ENCODE data around the gene CCDC85A. TPM values are rescaled to one million over a fixed set of nuclear protein-coding genes. Genes with fewer than 3 reads are reported as not detected.

The CCDC85A gene
- polyA plus RNA-seq, 1 experiment, result 4.2 TPM

DNA sequence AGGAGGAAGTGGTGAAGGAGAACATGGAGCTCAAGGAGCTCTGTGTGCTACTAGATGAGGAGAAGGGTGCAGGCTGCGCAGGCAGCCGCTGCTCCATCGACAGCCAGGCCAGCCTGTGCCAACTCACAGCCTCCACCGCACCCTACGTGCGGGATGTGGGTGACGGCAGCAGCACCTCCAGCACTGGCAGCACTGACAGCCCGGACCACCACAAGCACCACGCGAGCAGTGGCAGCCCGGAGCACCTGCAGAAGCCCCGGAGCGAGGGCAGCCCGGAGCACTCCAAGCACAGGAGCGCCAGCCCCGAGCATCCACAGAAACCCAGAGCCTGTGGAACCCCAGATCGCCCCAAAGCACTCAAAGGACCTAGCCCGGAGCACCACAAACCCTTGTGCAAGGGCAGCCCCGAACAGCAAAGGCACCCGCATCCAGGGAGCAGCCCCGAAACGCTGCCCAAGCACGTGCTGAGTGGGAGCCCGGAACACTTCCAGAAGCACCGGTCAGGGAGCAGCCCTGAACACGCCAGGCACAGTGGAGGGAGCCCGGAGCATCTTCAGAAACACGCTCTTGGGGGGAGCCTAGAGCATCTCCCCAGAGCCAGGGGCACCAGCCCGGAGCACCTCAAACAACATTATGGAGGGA is 9.0 kb downstream of the CCDC85A start:
- no peak for DNase-seq (ENCODE audit: low read depth)
- Histone ChIP-seq H3K4me3 (ENCODE audit: low read depth, low read length) (no peak overlapping the region), H3K36me3 (ENCODE audit: control insufficient read depth, insufficient read depth, low read length) (0 out of 2 replicates have a peak, but pooled peaks cover 1% of the 10 kb centered on the region), H3K27me3 (ENCODE audit: control insufficient read depth, insufficient read depth, low read length) (no peaks in the 10 kb centered on the region)
- POLR2A ChIA-PET, result no interaction called here
- TF ChIP-seq, protein P1, sequence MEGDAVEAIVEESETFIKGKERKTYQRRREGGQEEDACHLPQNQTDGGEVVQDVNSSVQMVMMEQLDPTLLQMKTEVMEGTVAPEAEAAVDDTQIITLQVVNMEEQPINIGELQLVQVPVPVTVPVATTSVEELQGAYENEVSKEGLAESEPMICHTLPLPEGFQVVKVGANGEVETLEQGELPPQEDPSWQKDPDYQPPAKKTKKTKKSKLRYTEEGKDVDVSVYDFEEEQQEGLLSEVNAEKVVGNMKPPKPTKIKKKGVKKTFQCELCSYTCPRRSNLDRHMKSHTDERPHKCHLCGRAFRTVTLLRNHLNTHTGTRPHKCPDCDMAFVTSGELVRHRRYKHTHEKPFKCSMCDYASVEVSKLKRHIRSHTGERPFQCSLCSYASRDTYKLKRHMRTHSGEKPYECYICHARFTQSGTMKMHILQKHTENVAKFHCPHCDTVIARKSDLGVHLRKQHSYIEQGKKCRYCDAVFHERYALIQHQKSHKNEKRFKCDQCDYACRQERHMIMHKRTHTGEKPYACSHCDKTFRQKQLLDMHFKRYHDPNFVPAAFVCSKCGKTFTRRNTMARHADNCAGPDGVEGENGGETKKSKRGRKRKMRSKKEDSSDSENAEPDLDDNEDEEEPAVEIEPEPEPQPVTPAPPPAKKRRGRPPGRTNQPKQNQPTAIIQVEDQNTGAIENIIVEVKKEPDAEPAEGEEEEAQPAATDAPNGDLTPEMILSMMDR (IDR thresholded peaks at IDR 0.05; ENCODE audit: insufficient read depth, low read depth, low read length), result no peak
- CTCF ChIA-PET, result interaction anchor here (1.7 to 1.8 kb wide), 2 partner anchors 9 to 558 kb away, joined by 4 to 6 read pairs; partner anchors contain the start of gene CCDC85A

DNA sequence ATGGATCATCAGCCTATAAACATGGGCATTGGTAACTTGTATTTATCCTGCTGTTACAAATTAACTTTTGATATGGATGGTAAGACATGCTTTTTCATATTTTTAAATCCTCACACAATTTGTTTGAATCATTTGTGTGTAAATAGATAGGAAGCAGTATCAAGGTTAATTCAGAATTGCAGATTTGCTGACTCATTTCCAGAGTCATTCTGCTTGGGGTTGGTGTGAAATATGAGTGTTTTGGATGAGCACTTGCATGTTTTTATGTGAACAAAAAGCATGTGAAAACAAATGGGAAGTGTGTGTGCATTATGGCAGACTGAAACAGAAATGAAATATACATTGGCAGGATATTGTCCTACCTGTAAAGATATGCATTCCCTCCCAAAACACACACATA is 11.8 kb downstream of the CCDC85A start:
- no peak for DNase-seq (ENCODE audit: low read depth)
- ChIA-PET CTCF (no interaction called here), POLR2A (no interaction called here)

DNA sequence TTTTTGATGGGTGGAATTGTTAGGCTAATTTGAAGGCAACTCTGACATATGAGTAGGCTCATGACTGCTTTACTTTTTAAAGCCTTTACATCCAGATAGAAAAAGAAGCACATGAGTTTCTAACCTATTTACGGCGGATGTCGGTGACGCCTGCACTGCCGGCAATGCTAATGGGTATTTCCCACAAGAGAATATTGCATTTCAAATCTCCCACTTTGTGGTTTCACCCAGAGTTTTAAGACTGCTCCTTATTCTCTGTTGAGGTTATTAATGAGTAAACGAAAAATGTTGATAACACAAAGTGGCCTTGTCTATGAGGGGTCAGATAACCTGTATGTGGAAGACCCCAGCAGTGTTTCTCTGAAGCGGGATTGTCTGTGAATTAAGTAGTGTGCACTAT is 14.0 kb downstream of the CCDC85A start:
- no peaks in the 10 kb centered on the region for H3K27me3 ChIP-seq (ENCODE audit: control insufficient read depth, insufficient read depth, low read length)
- H3K36me3 ChIP-seq (ENCODE audit: control insufficient read depth, insufficient read depth, low read length), result no peaks in the 10 kb centered on the region
- CTCF ChIA-PET, result interaction anchor here (1.2 kb wide), 1 partner anchor 14 kb away, joined by 9 read pairs; the partner anchor contains the start of gene CCDC85A
- POLR2A ChIA-PET, result no interaction called here
- H3K4me3 ChIP-seq (ENCODE audit: low read depth, low read length), result no peak overlapping the region
- no peak for DNase-seq (ENCODE audit: low read depth)
- TF ChIP-seq, protein P1 (IDR thresholded peaks at IDR 0.05; ENCODE audit: insufficient read depth, low read depth, low read length), result no peak

More for the DNA sequence above, 11.8 kb downstream of the CCDC85A start:
- Histone ChIP-seq H3K36me3 (ENCODE audit: control insufficient read depth, insufficient read depth, low read length) (0 out of 2 replicates have a peak, but pooled peaks cover 1% of the 10 kb centered on the region), H3K27me3 (ENCODE audit: control insufficient read depth, insufficient read depth, low read length) (no peaks in the 10 kb centered on the region), H3K4me3 (ENCODE audit: low read depth, low read length) (no peak overlapping the region)
- TF ChIP-seq, protein P1 (IDR thresholded peaks at IDR 0.05; ENCODE audit: insufficient read depth, low read depth, low read length), result no peak

DNA sequence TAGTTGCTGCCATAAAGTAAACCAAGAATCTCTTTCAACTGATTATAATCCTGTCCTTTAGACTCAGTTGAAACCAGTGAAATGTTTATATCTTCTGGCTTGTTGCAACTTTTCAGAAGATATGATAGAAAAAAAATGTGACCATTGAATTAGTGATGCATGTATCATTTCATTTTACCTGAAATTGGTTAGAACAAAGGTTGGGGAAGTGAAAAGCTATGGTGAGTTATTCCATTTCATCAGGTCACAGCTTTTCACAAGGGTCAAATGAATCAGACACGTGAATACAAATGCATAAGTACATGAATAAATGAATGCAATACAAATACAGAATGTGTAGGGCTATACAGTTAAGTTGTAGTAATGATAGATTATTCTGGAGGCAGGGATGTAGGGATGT is 15.1 kb downstream of the CCDC85A start:
- Histone ChIP-seq H3K27me3 (ENCODE audit: control insufficient read depth, insufficient read depth, low read length) (no peaks in the 10 kb centered on the region), H3K4me3 (ENCODE audit: low read depth, low read length) (no peak overlapping the region), H3K36me3 (ENCODE audit: control insufficient read depth, insufficient read depth, low read length) (no peaks in the 10 kb centered on the region)
- ChIA-PET POLR2A (no interaction called here), CTCF (interaction anchor here (0.7 to 2.2 kb wide), 5 partner anchors 8 to 543 kb away, joined by 3 to 9 read pairs (median 3); partner anchors contain the start of gene CCDC85A)
- DNase-seq (ENCODE audit: low read depth), result no peak
- TF ChIP-seq, protein P1 (IDR thresholded peaks at IDR 0.05; ENCODE audit: insufficient read depth, low read depth, low read length), result no peak

DNA sequence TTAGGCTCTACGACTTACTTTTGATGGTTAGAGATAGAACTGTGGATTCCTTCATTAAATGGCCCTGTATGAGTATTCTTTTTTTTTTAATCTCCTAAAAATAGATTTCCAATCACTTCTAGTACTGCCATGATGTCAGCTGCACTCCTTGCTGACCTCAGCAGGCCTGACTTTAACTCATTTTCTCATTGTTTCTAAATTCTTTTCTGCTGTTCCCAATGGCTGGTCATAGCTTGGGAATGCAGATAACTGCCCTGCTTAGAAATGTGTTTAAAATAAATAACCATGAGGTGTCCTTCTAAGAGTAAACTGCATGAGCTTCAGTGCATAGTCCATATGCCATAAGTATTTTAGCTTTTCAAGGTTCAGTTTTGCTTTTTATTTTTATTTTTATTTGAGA is 15.7 kb downstream of the CCDC85A start:
- H3K36me3 ChIP-seq (ENCODE audit: control insufficient read depth, insufficient read depth, low read length), result no peaks in the 10 kb centered on the region
- no peak overlapping the region for H3K4me3 ChIP-seq (ENCODE audit: low read depth, low read length)
- DNase-seq (ENCODE audit: low read depth), result peak; percentile 54
- H3K27me3 ChIP-seq (ENCODE audit: control insufficient read depth, insufficient read depth, low read length), result no peaks in the 10 kb centered on the region
- ChIA-PET POLR2A (interaction anchor here (0.9 kb wide), 1 partner anchor 565 kb away, joined by 3 read pairs; no protein-coding TSS in a partner anchor), CTCF (interaction anchor here (0.7 to 2.2 kb wide), 5 partner anchors 8 to 543 kb away, joined by 3 to 7 read pairs (median 3); partner anchors contain the start of gene CCDC85A)
- TF ChIP-seq, protein P1 (IDR thresholded peaks at IDR 0.05; ENCODE audit: insufficient read depth, low read depth, low read length), result no peak

Data from BJ (cell line).